DOHH2 (cell line): ENCODE data around the gene SHB.

Experiments used
- EZH2phosphoT487 ChIP-seq: fragments of 200-600 bp; sonication (generic); IDR thresholded peaks from 2 replicates; pipeline ENCODE4 v1.6.1; 2017; ENCODE audit warnings: borderline replicate concordance, mild to moderate bottlenecking, antibody characterized with exemption, low read length, moderate library complexity, mixed read lengths
- TF ChIP-seq, protein P1 (sequence below): fragments of 200-600 bp; sonication (generic); IDR thresholded peaks from one replicate; pipeline ENCODE4 v1.5.1; 2014; ENCODE audit warnings: antibody characterized with exemption, mild to moderate bottlenecking, low read depth, low read length; ENCODE audit not compliant: poor library complexity, severe bottlenecking

GRCh38 chr9:37921546-37922300 is 147.3 kb downstream of the SHB start:
- TF ChIP-seq, protein P1, sequence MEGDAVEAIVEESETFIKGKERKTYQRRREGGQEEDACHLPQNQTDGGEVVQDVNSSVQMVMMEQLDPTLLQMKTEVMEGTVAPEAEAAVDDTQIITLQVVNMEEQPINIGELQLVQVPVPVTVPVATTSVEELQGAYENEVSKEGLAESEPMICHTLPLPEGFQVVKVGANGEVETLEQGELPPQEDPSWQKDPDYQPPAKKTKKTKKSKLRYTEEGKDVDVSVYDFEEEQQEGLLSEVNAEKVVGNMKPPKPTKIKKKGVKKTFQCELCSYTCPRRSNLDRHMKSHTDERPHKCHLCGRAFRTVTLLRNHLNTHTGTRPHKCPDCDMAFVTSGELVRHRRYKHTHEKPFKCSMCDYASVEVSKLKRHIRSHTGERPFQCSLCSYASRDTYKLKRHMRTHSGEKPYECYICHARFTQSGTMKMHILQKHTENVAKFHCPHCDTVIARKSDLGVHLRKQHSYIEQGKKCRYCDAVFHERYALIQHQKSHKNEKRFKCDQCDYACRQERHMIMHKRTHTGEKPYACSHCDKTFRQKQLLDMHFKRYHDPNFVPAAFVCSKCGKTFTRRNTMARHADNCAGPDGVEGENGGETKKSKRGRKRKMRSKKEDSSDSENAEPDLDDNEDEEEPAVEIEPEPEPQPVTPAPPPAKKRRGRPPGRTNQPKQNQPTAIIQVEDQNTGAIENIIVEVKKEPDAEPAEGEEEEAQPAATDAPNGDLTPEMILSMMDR, result no peak
- no peak for TF ChIP-seq EZH2phosphoT487
